GM18870 (cell line): ENCODE data around the gene VAMP2.
A peak's percentile ranks its signal among the peaks of the same experiment; 100 is the strongest.
"Not testable (repeated sequence)": the region's sequence is repeated elsewhere in the genome, so short reads cannot be mapped to it uniquely, and the experiment has no call there.

Experiments used
- ATAC-seq: cut with Tn5 transposase; IDR thresholded peaks from one replicate; pipeline ENCODE4 v1.9.1; 2021; ENCODE audit warnings: moderate library complexity; ENCODE audit not compliant: unreplicated experiment

The VAMP2 gene

DNA sequence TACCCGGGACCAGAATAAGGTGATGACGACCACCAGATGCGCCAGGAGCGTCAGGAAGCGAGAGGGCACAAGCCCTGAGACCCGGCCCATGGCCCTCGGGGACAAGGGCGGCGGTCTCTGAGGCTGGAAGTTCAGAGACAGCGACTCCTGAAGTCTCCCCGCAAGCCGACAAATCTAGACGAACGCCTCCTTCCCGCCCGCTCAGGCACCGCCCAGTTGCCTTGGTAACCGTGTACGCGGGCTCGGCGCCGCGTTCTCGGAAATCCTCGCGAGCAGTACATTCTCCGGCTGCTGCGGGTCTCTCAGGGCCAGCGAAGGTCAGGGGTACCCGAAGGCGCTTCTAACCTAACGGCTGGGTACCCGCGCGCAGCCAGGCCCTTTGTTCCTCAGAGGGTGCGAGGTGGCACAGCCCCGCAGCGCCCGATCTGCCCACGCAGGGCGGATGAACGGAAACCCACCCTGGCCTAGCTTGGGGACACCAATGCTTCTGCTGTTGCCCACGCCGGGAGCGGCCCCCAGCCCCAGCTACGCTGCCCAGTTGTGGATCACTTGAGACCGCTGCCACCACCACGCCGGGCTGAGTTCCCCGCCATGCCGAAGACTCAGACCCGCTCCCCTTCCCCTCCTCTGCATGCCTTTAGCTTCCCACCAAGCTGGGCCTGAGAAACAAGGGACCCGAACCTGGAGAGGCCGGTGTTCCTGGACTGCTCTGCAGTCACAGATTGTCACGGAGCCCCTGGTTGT is 13.6 kb upstream of the VAMP2 start, which contains the start of gene TMEM107:
TMEM107 (minus strand) TSS at position 184 of the 744 bp plus-strand sequence; CDS start at position 90, 94 bp downstream.
- ATAC-seq = no peak

DNA sequence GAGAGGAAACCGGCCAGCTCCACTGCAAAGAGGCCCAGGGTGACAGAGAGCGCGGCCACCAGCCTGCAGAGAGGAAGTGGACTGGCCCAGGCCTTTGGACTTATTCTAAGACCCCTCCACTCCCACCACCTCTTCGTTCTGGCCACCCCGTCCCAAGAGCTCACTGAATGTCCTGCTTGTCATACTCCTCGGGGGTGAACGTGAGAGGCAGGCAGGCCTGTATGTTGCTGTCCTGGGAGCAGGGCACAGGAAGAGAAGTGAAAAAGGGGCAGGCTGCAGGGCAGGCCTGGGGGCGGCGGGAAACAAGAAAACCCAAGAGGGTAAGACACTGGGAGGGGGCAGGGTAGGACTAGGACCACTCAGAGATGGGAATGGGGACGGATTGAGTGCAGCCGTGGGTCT is 13.0 kb upstream of the VAMP2 start:
- ATAC-seq = no peak

DNA sequence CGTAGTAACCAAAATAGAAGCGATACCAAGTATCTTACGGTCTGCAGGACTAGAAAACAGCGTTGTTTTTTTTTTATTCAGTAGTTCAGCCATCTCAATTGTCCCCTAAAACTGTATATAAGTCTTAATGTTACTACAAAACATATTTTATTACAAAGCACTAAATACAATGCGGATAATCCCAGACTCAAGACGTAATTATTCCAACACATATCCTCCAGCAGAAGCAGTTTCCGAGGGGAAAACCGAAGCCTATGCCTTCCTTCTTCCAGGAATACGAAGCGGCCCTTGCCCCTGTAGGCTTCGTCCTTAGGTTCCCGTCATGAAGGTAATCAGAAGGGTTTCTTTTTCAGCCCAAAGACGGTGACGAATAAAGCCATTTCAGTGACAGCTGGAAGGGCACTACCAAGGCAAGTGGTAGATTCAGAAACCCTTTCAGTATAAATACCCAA is 11.1 kb upstream of the VAMP2 start:
- no peak for ATAC-seq

- ATAC-seq = peak; percentile 77
These were observed 10.5 kb upstream of the VAMP2 start for GRCh38 chr17:8173056-8173870.

DNA sequence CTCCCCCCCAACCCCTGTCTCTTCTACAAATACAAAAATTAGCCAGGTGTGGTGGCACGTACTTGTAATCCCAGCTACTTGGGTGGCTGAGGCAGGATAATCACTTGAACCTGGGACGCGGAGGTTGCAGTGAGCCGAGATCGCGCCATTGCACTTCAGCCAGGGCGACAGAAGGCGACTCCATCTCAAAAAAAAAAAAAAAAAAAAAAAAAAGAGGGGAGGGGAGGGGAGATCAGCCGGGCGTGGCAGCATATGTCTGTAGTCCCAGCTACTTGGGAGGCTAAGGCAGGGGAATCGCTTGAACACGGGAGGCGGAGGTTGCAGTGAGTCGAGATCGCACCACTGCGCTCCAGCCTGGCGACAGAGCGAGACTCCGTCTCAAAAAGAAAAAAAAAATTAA is 7.4 kb upstream of the VAMP2 start:
- not testable (repeated sequence) for ATAC-seq

DNA sequence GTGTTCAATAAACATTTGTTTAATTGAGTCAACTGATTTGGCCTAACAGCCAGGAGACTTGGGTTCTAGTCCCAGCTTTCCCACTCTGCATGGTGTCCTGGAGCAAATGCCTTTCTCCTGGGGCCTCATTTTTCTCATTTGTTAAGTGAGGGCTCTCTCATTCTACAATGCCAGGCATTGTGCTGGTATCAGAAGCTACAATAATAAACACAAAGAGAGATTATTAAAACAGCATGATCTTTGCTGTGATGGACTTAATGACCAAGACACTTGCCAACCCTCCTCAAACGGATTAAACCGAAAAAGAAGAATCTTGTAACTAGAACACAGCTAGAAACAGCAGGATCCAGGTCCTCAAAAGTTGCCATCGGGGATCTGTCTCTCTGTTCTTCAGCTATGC is 4.8 kb upstream of the VAMP2 start:
- no peak for ATAC-seq

GRCh38 chr17:8166731-8167130 is 4.0 kb upstream of the VAMP2 start:
- ATAC-seq = no peak

DNA sequence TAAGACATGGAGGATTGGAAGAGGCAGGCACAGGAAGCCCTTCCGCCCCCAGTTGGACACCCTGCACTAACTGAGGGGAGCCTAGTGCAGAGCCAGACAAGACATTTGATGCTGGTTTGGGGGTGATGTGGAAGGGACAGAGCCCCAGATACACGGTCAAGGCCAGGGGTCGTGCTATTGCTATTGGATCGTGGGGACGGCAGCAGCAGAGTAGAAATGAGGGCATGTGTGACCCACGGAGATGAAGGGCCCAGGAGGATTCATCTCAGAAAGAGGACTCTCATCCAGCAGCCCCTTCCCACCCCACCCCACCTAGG is 2.0 kb upstream of the VAMP2 start:
- no peak for ATAC-seq

- no peak for ATAC-seq
These were observed 1.4 kb upstream of the VAMP2 start for GRCh38 chr17:8163978-8164814.

- ATAC-seq = no peak
These were observed 539 bp upstream of the VAMP2 start for GRCh38 chr17:8162997-8163977.

- no peak for ATAC-seq
These were observed 1.2 kb downstream of the VAMP2 start for GRCh38 chr17:8161289-8162232.

DNA sequence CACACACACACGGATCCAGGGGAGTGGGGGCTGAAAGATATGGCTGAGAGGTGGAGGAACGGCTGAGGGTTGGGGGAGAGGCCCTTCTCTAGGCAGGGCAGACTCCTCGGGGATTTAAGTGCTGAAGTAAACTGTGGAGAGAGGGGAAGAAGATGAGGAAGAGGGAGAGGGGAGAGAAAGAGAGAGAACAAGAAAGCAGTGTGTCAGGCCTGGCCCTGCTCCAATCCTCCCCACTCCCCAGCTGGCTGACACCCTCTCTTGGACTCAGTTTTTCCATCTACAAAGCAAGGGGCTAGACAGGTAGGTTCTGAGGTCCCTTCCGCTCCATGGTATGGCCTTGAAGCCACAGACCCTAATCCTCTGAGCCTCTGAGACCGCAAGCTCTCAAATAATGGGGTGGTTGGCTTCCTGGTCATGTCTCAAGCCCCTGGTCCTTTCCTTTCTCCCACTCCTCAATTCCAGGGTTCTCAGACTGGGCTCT is 2.0 kb downstream of the VAMP2 start:
- no peak for ATAC-seq

GRCh38 chr17:8160224-8160577 is 2.5 kb downstream of the VAMP2 start:
- no peak for ATAC-seq

DNA sequence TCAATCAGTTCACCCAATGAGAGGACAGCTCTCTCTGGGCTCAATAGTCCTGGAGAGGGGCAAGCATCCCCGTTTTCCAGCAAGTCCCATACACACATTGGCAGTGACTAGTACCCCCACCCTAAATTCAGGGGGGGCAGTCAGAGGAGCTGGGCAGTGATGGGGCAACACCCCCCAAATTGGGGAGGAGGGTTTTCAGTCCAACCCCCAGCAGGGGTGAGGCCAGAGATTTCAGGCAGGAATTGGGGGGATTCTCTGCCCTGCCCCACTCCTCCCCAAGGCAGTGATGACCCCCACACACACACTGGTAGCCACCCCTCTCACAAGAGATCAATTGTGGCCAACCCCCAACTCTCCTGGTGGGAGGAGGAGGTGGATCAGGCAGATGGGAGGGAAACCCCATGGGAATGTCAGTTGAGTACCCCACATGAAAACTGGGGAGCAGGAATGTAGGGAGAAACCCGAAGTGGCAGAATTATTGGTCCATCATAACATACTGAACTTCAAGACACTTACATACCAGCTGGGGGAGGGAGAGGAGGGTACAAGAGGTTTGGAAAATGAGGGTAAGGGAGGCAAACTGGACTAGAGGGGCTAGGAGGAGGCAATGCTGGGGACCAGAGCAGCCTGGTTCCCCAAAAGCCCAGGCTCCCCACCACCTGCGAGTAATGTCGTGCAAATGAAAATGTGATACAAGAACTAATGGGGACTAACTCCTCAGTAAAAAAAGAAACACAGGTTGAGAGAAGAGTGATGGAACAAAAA is 3.1 kb downstream of the VAMP2 start:
- no peak for ATAC-seq

- no peak for ATAC-seq
These were observed 3.7 kb downstream of the VAMP2 start for GRCh38 chr17:8159032-8159400.

DNA sequence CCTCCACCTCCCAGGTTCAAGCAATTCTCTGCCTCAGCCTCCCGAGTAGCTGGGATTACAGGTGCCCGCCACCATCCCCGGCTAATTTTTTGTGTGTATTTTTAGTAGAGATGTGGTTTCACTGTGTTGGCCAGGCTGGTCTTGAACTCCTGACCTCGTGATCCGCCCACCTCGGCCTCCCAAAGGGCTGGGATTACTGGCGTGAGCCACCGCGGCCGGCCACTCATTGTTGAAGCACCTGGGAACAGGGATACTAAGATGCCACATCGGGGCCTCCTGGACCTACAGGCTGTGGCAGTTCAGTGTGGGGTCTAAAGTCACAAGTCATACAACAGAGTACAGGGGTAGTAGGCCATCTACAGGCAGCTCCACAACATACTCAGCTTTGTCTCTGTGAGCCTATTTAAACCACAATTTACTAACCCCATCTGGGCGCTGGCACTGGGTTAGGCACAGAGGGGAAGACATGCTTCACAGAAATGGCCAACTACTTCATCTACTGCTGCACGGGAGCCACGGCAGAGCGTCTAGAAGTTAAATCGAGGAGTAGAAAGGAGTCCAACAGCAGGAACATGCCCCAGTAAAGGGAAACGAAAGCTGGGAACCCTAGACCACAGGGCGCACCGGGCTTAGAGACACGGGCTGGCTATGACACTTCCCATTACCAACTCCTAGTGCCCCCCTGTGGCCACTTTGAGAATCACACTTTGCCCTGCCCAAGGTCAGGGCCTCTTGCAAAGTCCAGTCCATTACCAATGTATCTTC is 4.3 kb downstream of the VAMP2 start:
- no peak for ATAC-seq

DNA sequence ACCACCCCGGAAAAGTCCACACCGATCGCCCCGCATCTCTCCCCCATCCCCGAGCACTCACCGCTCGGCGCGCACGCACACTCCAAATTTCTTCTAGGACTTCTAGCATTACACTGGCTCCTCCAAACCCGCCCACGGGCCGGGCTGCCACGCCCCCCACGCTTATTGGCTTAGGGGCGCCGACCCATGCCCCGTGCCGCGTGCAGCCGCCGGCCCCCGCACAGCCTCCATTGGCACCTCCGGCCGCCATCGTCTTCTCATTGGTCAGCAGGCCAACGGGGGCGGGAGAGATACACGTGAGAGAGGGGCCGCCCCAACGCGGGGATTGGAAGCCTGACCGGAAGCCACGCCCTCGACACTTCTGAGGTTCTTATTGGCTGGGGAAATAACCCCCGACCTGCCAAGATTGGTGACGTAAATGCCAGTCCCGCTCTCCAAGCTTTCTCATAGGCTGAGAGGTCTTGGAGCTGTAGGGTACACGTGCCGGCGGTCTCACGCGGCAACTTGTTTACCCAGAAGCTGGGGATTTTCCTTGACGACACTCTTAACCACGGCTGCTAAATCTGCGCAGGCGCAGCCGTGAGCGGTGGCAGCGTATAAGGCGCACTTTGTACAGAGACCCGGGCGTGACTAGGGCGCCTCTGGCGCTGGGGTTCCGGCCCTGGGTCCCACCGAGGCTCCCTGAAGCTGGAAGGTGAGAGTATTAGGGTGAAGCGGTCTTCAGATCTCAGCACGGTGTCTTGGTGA is 6.3 kb downstream of the VAMP2 start:
- peak; percentile 82 for ATAC-seq
